IMR-90 (cell line): ENCODE measurements around the gene FAM83F.

ENCODE experiments used
- BHLHE40 ChIP-seq: fragments of 150-350 bp; IDR thresholded peaks from 2 replicates; pipeline ENCODE4 v1.6.1; 2016; ENCODE audit warnings: mild to moderate bottlenecking, low read depth, low read length
- CEBPB ChIP-seq: IDR thresholded peaks from 2 replicates; pipeline ENCODE4 v1.6.1; 2012; ENCODE audit warnings: low read depth, low read length, improper control_type of control experiment
- FOS ChIP-seq: fragments of 150-350 bp; IDR thresholded peaks from 2 replicates; pipeline ENCODE4 v1.6.1; 2016; ENCODE audit warnings: low read depth, low read length
- MAZ ChIP-seq: IDR thresholded peaks from 2 replicates; pipeline ENCODE4 v1.6.1; 2012; ENCODE audit warnings: low read depth, mild to moderate bottlenecking, low read length, improper control_type of control experiment, moderate library complexity, borderline replicate concordance
- MXI1 ChIP-seq: IDR thresholded peaks from 2 replicates; pipeline ENCODE4 v1.6.1; 2012; ENCODE audit warnings: low read depth, mild to moderate bottlenecking, low read length, moderate library complexity, borderline replicate concordance
- POLR2A ChIP-seq: IDR thresholded peaks from 2 replicates; pipeline ENCODE4 v1.6.1; 2012; ENCODE audit warnings: mild to moderate bottlenecking, low read depth, low read length
- TF ChIP-seq, protein P1 (sequence below): conservative IDR thresholded peaks from 2 replicates; pipeline ENCODE4 v1.5.1; 2012; ENCODE audit warnings: mild to moderate bottlenecking, low read depth, low read length, improper control_type of control experiment
- TF ChIP-seq, protein P2 (sequence below): fragments of 150-350 bp; IDR thresholded peaks from 2 replicates; pipeline ENCODE4 v1.6.1; 2017; ENCODE audit warnings: mild to moderate bottlenecking, antibody characterized with exemption, low read length, low read depth

DNA sequence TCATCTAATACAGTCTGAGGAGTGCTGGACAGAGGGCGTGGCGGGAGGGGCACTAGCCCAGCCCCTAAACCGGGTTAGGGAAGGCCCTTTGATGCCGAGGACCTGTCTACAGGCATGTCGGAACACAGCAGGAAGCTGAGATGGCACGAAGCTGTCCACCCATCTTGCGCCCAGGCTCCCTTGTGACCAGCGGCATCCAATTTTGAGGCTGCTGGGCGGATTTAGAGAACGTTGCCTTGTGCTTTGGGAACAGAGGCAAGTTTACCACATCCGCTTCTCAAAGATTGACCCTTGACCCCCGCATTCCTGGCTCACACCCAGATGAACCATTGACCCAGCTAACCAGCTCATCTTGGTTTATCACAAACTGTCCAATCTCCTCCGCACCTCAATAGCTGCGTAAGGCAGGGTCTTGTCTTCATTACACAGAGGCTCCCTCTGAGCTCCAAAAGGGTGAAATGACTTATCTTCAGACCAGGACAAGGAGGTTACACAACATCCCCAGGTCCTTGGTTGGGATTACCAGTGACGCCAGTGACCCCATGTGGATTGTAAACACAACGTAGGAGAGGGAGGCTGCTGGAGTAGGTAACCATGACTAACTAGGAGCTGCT is 4.5 kb downstream of the FAM83F start:
- TF ChIP-seq, protein P1, sequence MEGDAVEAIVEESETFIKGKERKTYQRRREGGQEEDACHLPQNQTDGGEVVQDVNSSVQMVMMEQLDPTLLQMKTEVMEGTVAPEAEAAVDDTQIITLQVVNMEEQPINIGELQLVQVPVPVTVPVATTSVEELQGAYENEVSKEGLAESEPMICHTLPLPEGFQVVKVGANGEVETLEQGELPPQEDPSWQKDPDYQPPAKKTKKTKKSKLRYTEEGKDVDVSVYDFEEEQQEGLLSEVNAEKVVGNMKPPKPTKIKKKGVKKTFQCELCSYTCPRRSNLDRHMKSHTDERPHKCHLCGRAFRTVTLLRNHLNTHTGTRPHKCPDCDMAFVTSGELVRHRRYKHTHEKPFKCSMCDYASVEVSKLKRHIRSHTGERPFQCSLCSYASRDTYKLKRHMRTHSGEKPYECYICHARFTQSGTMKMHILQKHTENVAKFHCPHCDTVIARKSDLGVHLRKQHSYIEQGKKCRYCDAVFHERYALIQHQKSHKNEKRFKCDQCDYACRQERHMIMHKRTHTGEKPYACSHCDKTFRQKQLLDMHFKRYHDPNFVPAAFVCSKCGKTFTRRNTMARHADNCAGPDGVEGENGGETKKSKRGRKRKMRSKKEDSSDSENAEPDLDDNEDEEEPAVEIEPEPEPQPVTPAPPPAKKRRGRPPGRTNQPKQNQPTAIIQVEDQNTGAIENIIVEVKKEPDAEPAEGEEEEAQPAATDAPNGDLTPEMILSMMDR, result peak; percentile 29; the same call in 1 of the 2 replicates
- no peak for TF ChIP-seq POLR2A
- peak; percentile 90 for TF ChIP-seq CEBPB
- no peak for TF ChIP-seq MAZ
- TF ChIP-seq, protein P2, sequence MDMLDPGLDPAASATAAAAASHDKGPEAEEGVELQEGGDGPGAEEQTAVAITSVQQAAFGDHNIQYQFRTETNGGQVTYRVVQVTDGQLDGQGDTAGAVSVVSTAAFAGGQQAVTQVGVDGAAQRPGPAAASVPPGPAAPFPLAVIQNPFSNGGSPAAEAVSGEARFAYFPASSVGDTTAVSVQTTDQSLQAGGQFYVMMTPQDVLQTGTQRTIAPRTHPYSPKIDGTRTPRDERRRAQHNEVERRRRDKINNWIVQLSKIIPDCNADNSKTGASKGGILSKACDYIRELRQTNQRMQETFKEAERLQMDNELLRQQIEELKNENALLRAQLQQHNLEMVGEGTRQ, result no peak
- TF ChIP-seq BHLHE40, result no peak
- TF ChIP-seq MXI1, result no peak
- no peak for TF ChIP-seq FOS
